Thymus (tissue), 11 donors: ENCODE measurements around the gene IRF3. TPM values are rescaled to one million over a fixed set of nuclear protein-coding genes. Genes with fewer than 3 reads are reported as not detected.

Experiments
- DNase-seq, 9 donors: peaks; one replicate each; pipeline ENCODE4 v3.0.0-alpha.2; 2013; ENCODE audit warnings: low spot score in 9 of 9, low read depth in 6 of 9, missing footprints in 1 of 9
- H3K27ac ChIP-seq, 2 donors: one replicate each; pipeline ENCODE4 v1.5.1; 2013; ENCODE audit warnings: control low read depth in 1 of 2, low read depth in 1 of 2, low read length in 1 of 2, mild to moderate bottlenecking in 1 of 2, moderate library complexity in 1 of 2
- H3K27me3 ChIP-seq, 2 donors: one replicate each; pipeline ENCODE4 v1.5.1; 2013; ENCODE audit warnings: low read length in 1 of 2; ENCODE audit not compliant: control insufficient read depth in 2 of 2, insufficient read depth in 1 of 2
- H3K36me3 ChIP-seq, 2 donors: one replicate each; pipeline ENCODE4 v1.5.1; 2013; ENCODE audit warnings: low read length in 1 of 2, mild to moderate bottlenecking in 1 of 2, moderate library complexity in 1 of 2; ENCODE audit not compliant: control insufficient read depth in 2 of 2, insufficient read depth in 2 of 2
- H3K4me1 ChIP-seq, 2 donors: one replicate each; pipeline ENCODE4 v1.5.1; 2013; ENCODE audit warnings: low read length in 2 of 2; ENCODE audit not compliant: control insufficient read depth in 2 of 2, insufficient read depth in 2 of 2
- H3K4me3 ChIP-seq, 2 donors: one replicate each; pipeline ENCODE4 v1.5.1; 2013; ENCODE audit warnings: low read length in 2 of 2, control low read depth in 1 of 2, mild to moderate bottlenecking in 1 of 2
- H3K9me3 ChIP-seq, 2 donors: one replicate each; pipeline ENCODE4 v1.5.1; 2013; ENCODE audit warnings: low read length in 1 of 2, mild to moderate bottlenecking in 1 of 2; ENCODE audit not compliant: control insufficient read depth in 2 of 2, insufficient read depth in 1 of 2
- WGBS: extraction: QIAGEN DNeasy Blood & Tissue Kit; methylation state at CpG from one replicate; pipeline ENCODE4 v1.1.7; 2013; 5-methylcytosine and 5-hydroxymethylcytosine counted together
- polyA plus RNA-seq: library from polyadenylated mRNA; stranded (reverse); fragments of 200-250 nt; gene quantifications from one replicate; pipeline ENCODE4 v1.2.3, GENCODE V29; 2013
- total RNA-seq: library from RNA; stranded (reverse); fragments of 120-200 nt; gene quantifications from one replicate; pipeline ENCODE4 v1.2.4, GENCODE V29; 2013
- donor health status: healthy.

Gene IRF3
- total and polyA plus RNA-seq, 2 donors, result 83.6 to 259 TPM

- H3K4me3 ChIP-seq, result no peak overlapping the region
- no peak overlapping the region for H3K27ac ChIP-seq
- no peaks in the 10 kb centered on the region for H3K4me1 ChIP-seq
- H3K36me3 ChIP-seq, result no peaks in the 10 kb centered on the region
- peaks cover 4 to 15% of the 10 kb centered on the region in 2 donors for H3K27me3 ChIP-seq
- no peak for DNase-seq
- no peaks in the 10 kb centered on the region for H3K9me3 ChIP-seq
- WGBS, result 73% methylated on average over 11 of the region's 11 CpGs
Observed at GRCh38 chr19:49700563-49700962, 34.9 kb upstream of the IRF3 start.

DNA sequence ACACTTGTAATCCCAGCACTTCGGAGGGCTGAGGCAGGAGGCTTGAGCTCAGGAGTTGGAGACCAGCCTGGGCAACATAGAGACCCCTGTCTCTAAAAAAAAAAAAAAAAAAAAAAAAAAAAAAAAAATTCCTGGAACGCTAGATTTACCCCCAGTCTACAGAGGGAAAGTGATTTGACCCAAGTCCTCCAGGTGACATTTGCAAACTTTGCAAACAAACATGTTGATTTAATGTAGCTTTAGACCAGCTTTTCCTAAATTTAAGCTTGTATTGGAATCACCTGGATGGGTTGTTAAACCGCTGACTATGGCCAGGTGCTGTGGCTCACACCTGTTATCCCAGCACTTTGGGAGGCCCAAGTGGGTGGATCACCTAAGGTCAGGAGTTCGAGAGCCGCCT is 33.7 kb upstream of the IRF3 start:
- Histone ChIP-seq H3K27me3 (peaks cover 4 to 15% of the 10 kb centered on the region in 2 donors), H3K4me1 (no peaks in the 10 kb centered on the region), H3K9me3 (no peaks in the 10 kb centered on the region), H3K27ac (no peak overlapping the region), H3K4me3 (no peak overlapping the region), H3K36me3 (no peaks in the 10 kb centered on the region)
- 94% methylated on average over 5 of the region's 5 CpGs for WGBS
- DNase-seq, result no peak

DNA sequence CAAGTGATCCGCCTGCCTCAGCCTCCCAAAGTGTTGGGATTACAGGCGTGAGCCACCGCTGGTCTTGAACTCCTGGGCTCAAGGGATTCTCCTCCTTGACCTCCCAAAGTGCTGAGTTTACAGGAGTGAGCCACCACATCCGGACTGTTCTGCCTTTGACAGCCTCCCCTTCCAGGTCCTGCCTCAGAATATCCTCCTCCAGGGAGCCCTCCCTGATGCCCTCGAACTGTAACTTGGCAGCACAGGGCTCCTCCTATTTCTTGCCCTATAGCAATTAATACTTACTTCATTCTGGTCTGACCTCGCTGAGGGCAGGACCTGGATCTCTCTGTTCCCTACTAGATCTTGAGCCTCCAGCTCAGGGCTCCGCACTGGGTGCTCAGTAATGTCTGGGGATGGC is 31.2 kb upstream of the IRF3 start:
- no peaks in the 10 kb centered on the region for H3K36me3 ChIP-seq
- H3K4me1 ChIP-seq, result no peaks in the 10 kb centered on the region
- no peaks in the 10 kb centered on the region for H3K9me3 ChIP-seq
- WGBS, result 97% methylated on average over 7 of the region's 7 CpGs
- DNase-seq, result no peak
- H3K27me3 ChIP-seq, result peaks cover 6 to 30% of the 10 kb centered on the region in 2 donors
- no peak overlapping the region for H3K27ac ChIP-seq
- H3K4me3 ChIP-seq, result no peak overlapping the region

- no peak overlapping the region for H3K27ac ChIP-seq
- H3K9me3 ChIP-seq, result peaks cover 0 to 6% of the 10 kb centered on the region in 2 donors
- no peak overlapping the region for H3K4me3 ChIP-seq
- no peak for DNase-seq
- H3K36me3 ChIP-seq, result no peaks in the 10 kb centered on the region
- peaks cover 0 to 7% of the 10 kb centered on the region in 2 donors for H3K4me1 ChIP-seq
- 89% methylated on average over 6 of the region's 6 CpGs for whole genome bisulfite sequencing
- peaks cover 6 to 33% of the 10 kb centered on the region in 2 donors for H3K27me3 ChIP-seq
Observed at GRCh38 chr19:49696115-49696514, 30.5 kb upstream of the IRF3 start.

DNA sequence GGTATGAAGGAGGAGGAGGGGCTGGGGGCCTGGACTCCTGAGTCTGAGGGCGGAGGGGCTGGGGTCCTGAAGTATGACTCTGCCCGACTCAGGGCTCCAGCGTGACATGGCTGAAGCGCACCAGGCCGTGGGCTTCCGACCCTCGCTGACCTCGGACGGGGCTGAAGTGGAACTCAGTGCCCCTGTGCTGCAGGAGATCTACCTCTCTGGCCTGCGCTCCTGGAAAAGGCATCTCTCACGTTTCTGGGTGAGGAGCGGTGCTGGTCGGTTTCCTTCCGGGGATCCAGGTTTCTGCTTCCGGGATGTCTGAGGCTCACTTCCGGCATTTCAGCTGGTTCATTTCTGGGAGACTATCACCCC is 26.5 kb upstream of the IRF3 start:
- no peak overlapping the region for H3K4me3 ChIP-seq
- peaks cover 23 to 49% of the 10 kb centered on the region in 2 donors for H3K27me3 ChIP-seq
- WGBS, result 89% methylated on average over 16 of the region's 16 CpGs
- DNase-seq, result no peak
- peaks cover 4 to 15% of the 10 kb centered on the region in 2 donors for H3K4me1 ChIP-seq
- peaks cover 3 to 9% of the 10 kb centered on the region in 2 donors for H3K36me3 ChIP-seq
- peaks cover 0 to 20% of the 10 kb centered on the region in 2 donors for H3K9me3 ChIP-seq
- H3K27ac ChIP-seq, result no peak overlapping the region

DNA sequence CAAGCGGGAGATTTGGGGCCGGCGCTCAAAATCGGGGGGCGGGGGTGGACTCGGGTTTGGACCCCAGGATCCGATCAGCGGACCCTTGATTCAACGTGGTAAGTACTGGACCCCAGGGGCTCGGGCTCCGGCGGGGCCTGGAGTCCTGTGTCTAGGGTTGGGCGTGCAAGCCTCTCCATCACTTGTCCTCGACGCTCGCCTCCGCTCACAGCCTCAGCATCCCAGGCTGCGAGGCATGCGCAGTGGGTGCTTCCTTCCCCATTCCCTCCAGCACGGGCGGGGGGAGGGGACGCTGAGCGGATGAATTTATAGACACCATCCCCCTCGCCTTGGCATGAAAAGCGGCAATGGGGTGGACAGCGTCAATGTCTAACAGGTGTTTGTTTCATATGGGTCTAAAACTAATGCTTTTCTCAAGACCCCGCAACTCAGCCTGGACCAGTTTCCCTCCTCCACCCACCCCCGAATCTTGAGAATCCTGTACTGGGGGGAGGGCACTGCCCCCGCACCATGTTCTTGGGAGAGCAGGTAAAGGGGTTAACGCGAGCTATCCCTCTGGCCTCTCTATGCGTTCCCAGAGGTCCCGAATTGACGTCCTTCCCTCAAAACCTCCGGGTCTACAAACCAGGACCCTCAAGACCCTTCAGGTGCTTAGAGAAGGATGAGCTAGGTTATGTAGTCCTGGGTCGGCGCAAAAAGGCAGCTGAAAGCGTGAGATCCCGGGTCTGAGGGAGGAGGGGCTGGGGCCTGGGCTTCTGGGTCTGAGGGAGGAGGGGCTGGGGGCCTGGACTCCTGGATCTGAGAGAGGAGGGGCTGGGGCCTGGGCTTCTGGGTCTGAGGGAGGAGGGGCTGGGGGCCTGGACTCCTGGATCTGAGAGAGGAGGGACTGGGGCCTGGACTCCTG is 25.8 kb upstream of the IRF3 start:
- Histone ChIP-seq H3K27ac (no peak overlapping the region), H3K36me3 (peaks cover 7 to 16% of the 10 kb centered on the region in 2 donors), H3K9me3 (peaks cover 0 to 20% of the 10 kb centered on the region in 2 donors), H3K4me3 (peak overlapping the region; percentile 16 to 34), H3K4me1 (peaks cover 4 to 15% of the 10 kb centered on the region in 2 donors), H3K27me3 (peaks cover 23 to 49% of the 10 kb centered on the region in 2 donors)
- WGBS, result 19% methylated on average over 39 of the region's 39 CpGs
- DNase-seq, result peak in 1 of 9 donors; percentile 44

- Histone ChIP-seq H3K4me3 (peak within 1 kb of the TSS; percentile 16 to 34), H3K27ac (no peak within 1 kb of the TSS), H3K4me1 (peaks cover 4 to 15% of the 10 kb centered on the region in 2 donors), H3K36me3 (peaks cover 12 to 23% of the 10 kb centered on the region in 2 donors), H3K27me3 (peaks cover 23 to 49% of the 10 kb centered on the region in 2 donors), H3K9me3 (peaks cover 0 to 20% of the 10 kb centered on the region in 2 donors)
- WGBS, result 8% methylated on average over 38 of the region's 38 CpGs
- peak in 1 of 9 donors; percentile 36 for DNase-seq
Observed at GRCh38 chr19:49690656-49691242, 25.1 kb upstream of the IRF3 start, which contains the start of gene CPT1C. Gene CPT1C (plus strand): TSS chr19:49691116. CDS start chr19:49692253, 1,137 bp downstream.

DNA sequence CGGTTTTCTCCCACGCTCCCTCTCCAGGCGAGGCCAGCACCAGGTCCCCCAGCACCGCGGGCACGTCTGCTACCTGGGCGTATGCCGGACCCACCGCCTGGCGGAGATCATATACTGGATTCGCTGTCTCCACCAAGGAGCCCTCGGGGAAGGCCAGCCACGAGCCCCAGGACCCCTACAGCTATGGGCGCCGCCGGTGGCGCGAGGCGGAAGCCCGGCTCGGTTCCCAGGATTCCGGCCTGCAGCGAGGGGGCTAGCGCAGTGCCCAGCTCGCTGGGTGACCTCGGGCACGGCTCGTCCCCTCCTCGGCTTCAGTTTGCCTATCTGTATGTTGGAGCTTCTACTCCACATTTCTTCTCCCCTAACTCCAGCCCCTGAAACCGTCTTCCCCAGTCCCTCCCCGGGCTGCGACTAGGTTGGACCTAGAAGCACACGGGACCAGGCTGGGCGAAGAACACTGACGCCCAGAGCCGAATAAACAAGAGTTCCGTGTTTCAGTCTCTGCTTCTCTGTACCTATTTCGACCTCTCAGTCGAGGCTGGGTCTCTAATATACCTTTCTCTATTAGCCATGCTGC is 24.5 kb upstream of the IRF3 start:
- peaks cover 4 to 15% of the 10 kb centered on the region in 2 donors for H3K4me1 ChIP-seq
- 37% methylated on average over 39 of the region's 39 CpGs for WGBS
- peak overlapping the region; percentile 10 to 34 for H3K4me3 ChIP-seq
- DNase-seq, result no peak
- peaks cover 23 to 49% of the 10 kb centered on the region in 2 donors for H3K27me3 ChIP-seq
- peaks cover 18 to 28% of the 10 kb centered on the region in 2 donors for H3K36me3 ChIP-seq
- H3K9me3 ChIP-seq, result peaks cover 0 to 20% of the 10 kb centered on the region in 2 donors
- H3K27ac ChIP-seq, result no peak overlapping the region
